HG03342 (cell line): ENCODE results near the gene KRT14.
"Not testable (repeated sequence)": the region's sequence is repeated elsewhere in the genome, so short reads cannot be mapped to it uniquely, and the experiment has no call there.

Experiments
- ATAC-seq: cut with Tn5 transposase; IDR thresholded peaks from one replicate; pipeline ENCODE4 v1.9.1; 2021; ENCODE audit warnings: mild to moderate bottlenecking, moderate library complexity; ENCODE audit not compliant: unreplicated experiment

Gene KRT14

GRCh38 chr17:41586863-41587495, at the start of gene KRT14:
Gene KRT14, minus strand, starts transcription at chr17:41586895. Its CDS starts 61 bp downstream, at chr17:41586834.
- no peak for ATAC-seq

- ATAC-seq, result no peak
These were observed 48.7 kb upstream of the KRT14 start for GRCh38 chr17:41635121-41636097.

- no peak for ATAC-seq
These were observed 47.9 kb upstream of the KRT14 start for GRCh38 chr17:41634639-41635038.

GRCh38 chr17:41633556-41634199, 47.0 kb upstream of the KRT14 start:
- no peak for ATAC-seq

- ATAC-seq, result no peak
These were observed 45.9 kb upstream of the KRT14 start for GRCh38 chr17:41632482-41633105.

- ATAC-seq, result no peak
These were observed 45.2 kb upstream of the KRT14 start for GRCh38 chr17:41631898-41632285.

- no peak for ATAC-seq
These were observed 44.6 kb upstream of the KRT14 start for GRCh38 chr17:41631025-41631897.

GRCh38 chr17:41629826-41630670, 43.4 kb upstream of the KRT14 start:
- no peak for ATAC-seq

- ATAC-seq, result no peak
These were observed 42.6 kb upstream of the KRT14 start for GRCh38 chr17:41629316-41629715.

- not testable (repeated sequence) for ATAC-seq
These were observed 42.0 kb upstream of the KRT14 start for GRCh38 chr17:41628621-41629255.

GRCh38 chr17:41628073-41628370, 41.3 kb upstream of the KRT14 start:
- ATAC-seq, result not testable (repeated sequence)

GRCh38 chr17:41627316-41628072, 40.8 kb upstream of the KRT14 start:
- no peak for ATAC-seq

- not testable (repeated sequence) for ATAC-seq
These were observed 40.2 kb upstream of the KRT14 start for GRCh38 chr17:41626914-41627295.

- ATAC-seq, result not testable (repeated sequence)
These were observed 39.6 kb upstream of the KRT14 start for GRCh38 chr17:41626028-41626913.

- no peak for ATAC-seq
These were observed 38.9 kb upstream of the KRT14 start for GRCh38 chr17:41625602-41626001.

GRCh38 chr17:41624208-41625101, 37.8 kb upstream of the KRT14 start, which contains the start of gene KRT17:
Gene KRT17, minus strand, starts transcription at chr17:41624575. Its CDS starts 66 bp downstream, at chr17:41624509.
- ATAC-seq, result no peak
